HG03575 (cell line): ENCODE data around the gene RBPMS2.

Source experiments
- ATAC-seq: cut with Tn5 transposase; IDR thresholded peaks from one replicate; pipeline ENCODE4 v1.9.1; 2021; ENCODE audit not compliant: unreplicated experiment, insufficient number of reproducible peaks, low FRiP score; ENCODE audit errors: extremely low read depth

RBPMS2 gene

DNA sequence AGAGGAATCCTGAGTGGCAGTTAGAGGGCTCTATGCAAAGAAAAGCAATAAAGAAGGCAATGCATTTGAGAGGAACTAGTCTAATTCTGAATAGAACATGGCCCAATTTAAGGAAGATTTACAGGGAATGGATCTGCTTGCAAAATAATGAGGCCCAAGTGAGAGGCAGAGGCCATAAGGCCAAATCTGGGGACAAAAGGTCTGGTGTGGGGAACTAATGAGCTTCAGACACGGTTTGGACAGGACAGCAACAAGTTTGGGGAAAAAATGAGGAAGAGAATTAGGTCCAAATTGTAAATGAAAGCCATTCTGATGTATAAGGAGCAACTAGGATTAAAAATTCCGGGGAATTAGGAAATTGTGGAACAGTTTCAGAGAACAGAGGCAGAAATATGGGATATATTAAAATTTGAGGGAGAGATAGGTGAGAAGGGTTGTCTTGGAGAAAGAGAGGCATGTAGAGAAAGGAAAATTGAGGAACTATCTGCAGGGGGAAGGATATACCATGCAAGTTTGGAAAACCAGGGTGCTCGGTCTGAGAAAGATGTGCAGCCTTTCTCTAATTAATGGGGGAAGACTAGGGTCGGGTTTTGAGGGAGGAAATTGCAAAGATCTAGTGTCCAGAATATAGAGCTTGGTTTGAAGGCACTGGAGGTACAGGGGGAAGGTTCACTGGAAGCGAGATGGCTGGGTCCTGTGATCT is 73.8 kb downstream of the RBPMS2 start:
- no peak for ATAC-seq

DNA sequence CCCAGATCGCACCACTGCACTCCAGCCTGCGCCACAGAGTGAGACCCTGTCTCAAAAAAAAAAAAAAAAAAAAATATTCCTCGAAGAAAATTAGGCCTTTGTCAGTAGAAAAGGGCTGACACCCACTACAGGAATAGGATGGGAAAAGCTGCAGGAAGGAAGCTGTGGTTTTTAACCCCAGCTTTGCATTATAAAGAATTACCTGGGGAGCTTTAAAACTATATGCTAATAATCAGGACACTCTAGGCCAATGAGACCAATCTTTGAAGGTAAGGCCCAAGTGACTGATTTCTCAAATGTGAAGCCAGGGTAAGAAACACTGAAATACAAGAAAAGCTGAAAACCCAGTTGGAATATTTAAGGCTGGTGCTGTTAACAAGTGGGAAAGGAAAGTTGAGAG is 74.3 kb downstream of the RBPMS2 start:
- ATAC-seq, result no peak

DNA sequence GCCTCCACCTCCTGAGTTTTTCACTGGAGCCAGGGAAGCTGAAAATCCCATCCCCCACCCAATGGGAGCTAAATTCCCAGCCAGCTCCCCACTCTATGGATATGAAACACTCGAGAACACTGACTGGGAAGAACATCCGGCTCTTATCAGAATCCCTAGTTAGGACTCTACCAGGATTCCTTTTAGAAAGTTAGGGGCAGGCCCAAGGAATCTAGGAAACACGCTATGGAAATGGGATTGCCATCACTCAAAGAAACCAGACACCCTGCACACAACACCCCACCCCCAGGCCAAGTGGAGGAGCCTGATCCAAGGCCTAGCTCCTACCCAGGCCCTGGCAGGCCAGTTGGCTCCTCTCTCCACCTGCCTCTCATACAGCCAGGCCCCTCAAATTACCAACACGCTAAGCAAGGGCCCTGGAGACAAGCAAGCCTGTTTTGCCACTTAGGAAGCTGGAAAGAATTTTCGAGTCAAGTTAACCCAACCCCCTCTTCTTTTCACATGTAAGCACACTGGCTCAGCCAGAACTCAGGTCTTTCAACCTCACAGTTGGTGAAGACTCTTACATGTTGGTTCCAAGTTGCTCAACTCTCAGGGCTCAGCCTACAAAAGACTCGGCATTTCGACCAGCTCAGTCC is 75.5 kb downstream of the RBPMS2 start:
- no peak for ATAC-seq

DNA sequence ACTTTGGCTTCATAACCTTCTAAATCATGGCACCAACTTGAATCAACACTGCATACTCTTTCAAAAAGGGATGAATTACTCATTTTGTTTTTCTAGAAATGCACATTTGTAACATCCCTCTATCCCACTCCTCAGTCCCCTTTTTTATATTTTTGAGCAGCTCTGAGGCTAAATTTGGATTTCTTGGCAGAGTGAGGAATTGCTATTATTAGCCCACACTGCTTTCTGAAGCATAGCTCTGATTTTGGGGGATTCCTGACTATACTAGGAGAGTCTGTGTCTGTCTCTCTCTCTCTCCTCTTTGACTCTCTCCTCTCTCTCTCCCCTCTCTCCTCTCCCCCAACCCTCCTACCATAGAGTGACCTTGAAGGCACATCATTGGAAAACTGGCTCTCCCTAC is 76.6 kb downstream of the RBPMS2 start:
- no peak for ATAC-seq

DNA sequence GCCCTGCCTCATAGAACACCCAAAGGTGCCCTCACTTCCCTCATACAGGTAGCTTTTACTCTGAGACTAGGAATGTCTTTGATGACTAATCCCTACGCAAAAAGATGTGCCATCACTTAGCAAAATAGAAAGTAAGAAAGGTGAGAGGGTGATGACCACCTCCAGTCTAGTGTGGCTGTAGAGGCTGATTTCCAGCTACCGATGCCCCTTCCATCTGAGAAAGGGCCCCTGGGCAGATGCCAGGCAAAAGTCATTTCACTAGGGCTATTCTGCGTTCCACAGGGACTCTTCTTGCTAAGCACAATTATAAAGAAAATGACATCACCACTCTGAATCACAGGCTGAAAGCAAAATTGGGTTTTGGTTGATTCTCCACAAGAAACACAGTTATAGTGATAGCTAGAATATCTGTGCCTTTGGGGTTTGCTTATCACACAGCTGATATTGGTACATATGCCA is 77.4 kb downstream of the RBPMS2 start:
- ATAC-seq, result no peak

DNA sequence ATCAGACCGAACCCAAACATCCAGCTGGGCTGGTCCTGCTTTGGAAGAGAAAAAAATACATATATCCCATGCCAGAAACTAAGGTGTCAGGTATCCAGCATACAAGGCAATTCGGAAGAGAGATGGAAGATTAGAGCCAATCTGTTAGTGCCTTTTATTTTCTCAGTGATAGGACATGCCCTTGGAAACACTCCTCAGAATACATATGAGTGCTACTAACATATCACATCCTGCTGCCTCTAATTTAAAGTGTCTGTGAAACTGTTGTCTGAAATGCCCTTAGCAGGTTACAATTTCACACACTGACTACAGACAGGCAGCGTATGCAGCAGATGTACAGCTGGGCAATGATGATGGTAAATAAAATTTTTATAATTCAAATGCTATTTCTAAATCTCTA is 78.9 kb downstream of the RBPMS2 start:
- no peak for ATAC-seq

DNA sequence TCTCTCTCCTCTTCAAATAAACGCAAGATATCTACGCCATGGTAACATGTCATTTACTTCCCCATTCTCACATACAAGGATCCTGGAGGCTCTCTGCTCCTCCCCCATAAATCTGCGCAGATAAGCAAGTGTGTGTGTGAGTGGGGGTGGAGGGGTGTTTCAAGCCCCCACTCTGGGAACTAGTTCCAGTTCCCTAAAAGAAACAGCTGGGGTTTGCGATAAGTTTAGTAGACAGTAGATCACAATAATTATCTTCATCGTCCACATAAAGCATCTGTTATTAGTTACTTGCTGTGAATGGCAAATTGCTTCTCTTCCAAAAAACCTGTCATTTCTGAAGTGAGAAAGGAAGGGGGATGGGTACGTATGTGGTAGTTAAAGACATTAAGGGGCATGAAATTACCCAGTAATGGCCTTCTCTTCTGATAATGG is 79.8 kb downstream of the RBPMS2 start:
- no peak for ATAC-seq

DNA sequence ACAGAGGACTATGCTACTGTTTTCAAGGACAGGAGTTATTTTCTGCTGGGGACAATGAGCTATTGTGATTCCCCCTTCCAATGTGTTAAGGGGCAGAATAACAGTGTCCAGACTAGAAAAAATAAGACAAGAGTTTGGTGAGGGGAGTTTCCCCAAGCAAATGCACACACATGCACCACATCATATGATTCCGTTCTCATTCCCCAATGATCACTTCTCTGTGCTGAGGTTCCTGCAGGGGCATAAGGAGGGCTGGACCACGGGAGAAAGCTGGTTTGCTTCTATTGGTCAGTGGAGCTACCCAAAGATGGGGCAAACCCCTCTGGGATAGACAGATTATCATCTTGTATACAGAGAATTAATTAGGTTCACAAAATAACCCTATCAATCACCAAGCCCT is 80.6 kb downstream of the RBPMS2 start:
- ATAC-seq, result no peak

DNA sequence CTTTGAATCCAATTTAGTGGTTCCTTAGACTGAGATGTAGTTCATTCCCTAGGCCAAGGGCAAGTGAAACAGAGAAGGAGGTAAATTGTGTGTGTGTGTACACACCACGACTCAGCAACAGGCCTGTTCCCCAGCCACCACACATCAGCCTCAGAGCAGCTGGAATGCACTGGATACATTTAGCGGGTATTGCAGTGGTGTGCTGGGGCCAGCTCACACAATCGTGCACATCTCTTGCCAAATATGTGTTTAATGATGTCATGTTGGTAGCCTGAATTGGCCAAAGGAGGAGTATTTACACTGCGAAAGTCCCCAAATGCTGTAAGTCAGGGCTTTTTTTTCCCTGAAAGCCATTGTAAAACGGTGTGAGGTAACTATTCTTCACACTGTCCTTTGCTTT is 82.3 kb downstream of the RBPMS2 start:
- ATAC-seq, result no peak

DNA sequence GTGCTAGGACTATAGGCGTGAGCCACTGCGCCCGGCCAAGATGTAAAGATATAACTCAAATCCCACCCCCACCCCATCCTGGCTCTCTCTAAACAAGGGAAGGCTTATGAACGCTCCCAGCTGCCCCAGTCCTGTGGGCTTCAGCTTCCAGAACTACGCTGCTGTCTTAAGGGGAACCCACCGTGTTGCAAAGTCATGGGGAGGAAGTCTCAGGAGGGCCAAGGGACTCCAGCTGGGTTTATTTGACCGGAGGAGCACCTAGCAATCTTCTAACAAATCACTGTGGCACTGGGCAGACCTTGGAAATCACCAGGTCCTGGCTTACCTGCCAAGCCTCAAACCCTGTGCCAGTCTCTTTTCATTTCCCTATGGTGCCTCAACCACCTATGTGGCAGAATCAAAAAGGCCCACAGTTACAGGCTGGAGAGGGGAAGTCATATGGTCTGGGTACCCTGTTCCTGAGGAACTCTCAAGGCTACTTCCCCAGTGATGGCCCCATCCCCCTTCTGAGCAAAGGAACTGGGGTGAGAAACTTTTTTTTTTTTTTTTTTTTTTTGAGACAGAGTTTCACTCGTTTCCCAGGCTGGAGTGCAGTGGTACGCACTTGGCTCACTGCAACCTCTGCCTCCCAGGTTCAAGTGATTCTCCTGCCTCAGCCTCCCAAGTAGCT is 83.4 kb downstream of the RBPMS2 start:
- no peak for ATAC-seq

DNA sequence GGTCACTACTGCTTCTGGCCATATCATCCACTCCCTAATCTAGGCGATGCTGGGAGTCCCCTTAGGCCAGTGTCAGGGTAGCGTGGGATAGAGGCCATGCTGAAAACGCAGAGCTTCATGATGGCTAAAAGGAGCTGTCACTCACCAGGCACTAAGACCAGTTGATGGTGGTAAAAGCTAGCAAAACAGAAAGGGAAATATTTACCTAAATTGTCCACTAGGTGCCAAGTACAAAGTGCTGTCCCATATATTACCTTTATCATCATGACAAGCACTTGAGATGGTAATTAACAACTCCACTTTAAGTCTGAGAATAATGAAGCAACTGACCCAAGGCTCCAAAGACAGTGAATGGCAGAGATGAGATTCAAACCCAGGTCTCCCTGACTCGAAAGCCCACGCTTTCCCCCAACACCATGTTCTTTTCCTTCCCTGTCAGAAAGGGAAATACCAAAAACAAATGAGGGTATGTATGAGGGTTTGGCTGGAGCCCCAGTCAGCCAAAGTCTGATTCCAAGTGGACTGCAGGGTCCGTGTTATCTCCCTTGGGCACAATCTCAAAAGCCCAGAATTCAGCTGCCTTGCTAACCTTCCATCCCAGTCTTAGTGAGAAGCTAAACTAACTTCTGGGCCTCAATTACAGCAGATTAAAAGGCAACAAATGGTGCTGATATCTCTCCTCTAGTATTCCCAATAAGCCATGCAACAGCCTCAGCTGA is 84.7 kb downstream of the RBPMS2 start:
- no peak for ATAC-seq

DNA sequence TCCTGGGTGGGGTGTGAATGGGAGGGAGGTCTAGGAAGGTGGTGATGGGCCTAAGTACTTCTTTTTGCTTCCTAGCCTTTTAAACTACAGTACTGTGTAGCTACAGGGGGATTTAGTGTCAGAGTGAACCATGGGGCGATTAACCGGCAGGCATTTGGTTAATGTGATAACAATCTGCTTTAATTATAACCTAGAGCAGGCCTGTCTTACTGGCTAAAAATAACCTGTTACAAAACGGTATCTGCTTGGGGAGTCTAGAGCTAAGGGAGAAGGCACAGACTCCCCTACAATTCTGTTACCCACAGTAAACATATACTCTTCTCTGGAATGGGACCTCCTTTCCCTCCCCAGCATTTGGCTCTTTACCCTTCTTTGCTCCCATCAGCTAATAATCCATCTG is 85.4 kb downstream of the RBPMS2 start:
- no peak for ATAC-seq
